GM19452 (cell line): ENCODE measurements around the gene RAPSN.

Experiments
- ATAC-seq: cut with Tn5 transposase; IDR thresholded peaks from one replicate; pipeline ENCODE4 v1.9.1; 2021; ENCODE audit not compliant: unreplicated experiment

The RAPSN gene

DNA sequence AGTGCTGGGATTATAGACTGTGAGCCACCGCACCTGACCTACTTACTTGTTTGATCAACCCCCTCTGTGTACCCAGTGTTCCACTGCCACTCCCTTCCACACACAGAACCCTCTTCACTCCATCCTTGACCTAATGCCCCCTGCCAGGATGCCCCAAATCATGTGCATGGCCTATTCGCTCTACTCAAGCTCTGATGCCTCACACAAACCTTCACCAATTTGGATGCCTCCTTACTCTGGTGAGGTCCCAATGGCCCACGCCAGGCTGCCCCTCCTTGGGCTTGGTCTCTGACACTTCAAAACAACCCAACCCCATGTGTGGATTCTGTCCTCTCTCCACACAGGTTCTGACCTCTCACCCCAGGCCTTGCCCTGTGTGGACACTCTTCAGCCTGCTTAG, 13.2 kb downstream of the RAPSN start:
- ATAC-seq, result no peak

DNA sequence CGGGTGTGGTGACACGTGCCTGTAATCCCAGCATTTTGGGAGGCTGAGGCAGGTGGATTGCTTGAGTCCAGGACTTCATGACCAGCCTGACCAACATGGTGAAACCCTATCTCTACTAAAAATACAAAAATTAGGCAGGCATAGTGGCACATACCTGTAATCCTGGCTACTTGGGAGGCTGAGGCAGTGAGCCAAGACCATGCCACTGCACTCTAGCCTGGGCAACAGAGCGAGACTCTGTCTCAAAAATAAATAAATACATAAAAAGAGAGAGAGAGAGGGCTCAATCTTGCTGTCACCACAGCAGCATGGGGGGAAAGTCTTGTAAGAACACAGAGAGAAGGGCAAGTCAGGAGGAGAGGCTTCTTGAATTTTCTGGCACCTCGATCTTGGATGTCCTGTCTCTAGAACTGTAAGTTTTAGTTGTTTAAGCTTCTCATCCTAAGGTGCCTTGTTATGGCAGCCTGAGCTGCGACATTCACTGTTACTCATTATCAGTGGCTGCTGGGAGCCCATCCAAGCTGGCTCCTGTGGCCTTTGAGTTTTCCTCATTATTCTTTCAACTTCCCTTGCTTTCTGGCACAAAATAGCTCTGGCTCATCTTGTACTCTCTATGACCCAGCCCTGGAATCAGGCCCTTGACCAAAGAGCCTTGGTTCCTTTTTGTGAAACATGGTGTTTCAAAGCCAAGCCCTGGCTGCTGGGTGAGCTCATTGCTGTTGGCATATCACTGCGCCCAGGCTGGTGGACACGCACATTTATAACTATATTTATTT, 14.7 kb downstream of the RAPSN start:
- no peak for ATAC-seq

DNA sequence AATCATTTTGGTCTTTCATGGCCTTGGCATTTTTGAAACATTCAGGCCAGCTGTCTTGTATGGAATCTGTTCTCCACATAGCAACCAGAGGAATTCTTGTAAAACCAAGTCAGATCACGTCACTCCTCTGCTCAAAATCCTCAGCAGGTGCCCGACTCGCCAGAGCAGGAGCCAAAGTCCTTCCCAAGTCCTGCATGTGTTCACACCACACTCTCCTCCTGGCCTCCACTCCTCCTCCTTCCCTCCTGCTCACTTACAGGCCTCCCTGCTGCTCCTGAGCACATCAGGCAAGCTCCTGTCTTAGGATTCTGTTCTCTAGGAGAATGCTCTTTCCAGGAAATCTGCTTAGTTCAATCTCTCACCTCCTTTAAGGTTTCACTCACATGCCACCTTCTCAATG, 15.8 kb downstream of the RAPSN start:
- no peak for ATAC-seq

DNA sequence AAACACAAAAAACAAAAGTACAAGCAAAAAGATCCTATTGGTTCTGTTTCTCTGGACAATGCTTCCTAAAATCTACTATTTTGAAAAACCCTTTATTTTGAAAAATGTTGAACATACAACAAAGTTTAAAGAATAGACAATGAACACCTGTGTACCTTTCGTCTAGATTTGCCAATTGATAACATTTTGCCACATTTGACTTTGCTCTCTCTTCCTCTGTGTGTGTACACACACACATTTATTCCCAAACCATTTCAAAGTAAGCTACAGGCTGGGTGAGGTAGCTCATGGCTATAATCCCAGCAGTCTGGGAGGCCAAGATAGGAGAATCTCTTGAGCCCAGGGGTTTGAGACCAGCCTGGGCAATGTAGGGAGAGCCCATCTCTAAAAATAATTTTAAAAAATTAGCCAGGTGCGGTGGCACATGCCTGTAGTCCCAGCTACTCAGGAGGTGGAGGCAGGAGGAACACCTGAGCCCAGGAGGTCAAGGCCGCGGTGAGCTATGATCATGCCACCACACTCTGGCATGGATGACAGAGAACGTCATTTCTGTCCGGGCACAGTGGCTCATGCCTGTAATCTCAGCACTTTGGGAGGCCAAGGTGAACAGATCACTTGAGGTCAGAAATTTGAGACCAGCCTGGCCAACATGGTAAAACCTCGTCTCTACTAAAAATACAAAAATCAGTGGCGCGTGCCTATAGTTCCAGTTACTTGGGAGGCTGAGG, 17.4 kb downstream of the RAPSN start:
- no peak for ATAC-seq

DNA sequence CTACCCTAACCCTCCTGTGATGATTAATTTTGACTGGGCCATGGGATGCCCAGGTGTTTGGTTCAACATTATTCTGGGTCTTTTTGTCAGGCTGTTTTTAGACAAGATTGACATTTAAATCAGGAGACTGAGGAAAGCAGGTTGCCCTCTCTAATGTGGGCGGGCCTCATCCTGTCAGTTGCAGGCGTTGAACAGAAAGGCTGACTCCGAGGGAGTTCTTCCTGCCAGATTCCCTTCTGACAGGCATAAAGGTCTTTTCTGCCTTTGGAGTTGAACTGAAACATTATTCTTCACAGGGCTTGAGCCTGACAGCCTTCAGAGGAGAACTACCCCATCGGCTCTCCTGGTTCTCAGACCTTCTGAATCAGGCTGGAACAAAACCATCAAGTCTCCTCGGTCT, 18.4 kb downstream of the RAPSN start:
- no peak for ATAC-seq

DNA sequence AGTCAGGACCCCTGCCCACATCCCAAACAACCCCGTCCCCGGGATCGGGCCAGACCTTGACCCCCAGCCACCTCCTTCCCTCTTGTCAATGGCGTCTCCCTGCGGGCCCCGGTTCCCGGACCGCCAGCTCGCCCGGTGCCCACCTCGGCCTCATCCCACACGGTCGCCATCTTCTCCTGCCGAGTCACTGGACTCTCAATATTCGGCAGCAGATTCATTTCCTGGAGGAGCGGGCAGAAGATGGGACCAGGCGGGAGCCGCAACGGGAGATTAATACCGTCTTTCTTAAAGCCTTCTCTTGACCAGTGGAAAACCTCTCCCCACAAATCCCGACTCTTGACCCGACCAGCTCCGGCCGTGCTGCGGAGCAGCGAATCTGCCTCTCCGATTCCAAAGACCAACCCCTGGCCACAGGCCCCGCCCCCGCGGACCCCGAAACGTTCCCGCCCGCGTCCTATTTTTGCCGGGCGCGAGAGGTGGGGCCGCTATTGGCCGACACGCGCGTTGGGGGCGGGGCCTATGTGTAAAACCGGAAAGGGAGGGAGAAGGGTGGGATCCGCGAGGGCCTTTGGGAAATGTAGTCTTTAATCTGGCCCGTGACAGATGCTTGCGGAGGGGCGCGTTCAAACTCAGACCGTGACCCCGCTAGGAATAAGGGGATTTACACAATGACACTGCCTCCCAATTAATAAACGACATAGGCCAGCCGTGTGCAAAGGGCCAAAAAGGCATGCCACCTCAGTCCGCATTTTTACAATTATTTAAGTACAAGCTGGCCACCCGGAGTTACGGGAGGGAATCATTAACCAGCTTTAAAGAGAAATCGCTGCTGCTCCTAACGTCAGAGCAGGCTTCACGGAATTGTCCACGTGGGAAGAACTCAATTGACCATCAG, 22.6 kb downstream of the RAPSN start, which contains the start of gene PSMC3:
PSMC3 (minus strand) TSS at position 378 of the 895 bp plus-strand sequence; CDS start at position 218, 160 bp downstream.
- ATAC-seq, result peak; percentile 90

DNA sequence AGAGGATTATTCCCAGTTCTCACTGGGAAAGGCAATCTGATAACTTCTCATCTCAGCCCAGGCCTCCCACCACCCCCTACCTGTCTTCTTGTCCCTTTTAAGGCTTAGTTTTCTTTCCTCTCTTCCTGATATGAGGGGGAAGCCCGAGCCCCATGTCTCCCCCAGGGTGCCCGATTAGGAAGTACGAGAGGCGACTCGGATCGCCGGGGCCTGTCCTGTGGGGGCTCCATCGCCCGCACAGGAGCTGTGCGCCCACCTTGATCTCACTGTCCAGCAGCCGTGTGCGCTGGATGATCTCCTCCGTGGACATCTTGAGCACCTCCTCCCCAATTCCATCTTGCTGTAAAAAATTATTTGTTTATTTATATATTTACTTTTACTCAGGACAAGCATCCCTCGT, 23.3 kb downstream of the RAPSN start:
- ATAC-seq, result no peak

DNA sequence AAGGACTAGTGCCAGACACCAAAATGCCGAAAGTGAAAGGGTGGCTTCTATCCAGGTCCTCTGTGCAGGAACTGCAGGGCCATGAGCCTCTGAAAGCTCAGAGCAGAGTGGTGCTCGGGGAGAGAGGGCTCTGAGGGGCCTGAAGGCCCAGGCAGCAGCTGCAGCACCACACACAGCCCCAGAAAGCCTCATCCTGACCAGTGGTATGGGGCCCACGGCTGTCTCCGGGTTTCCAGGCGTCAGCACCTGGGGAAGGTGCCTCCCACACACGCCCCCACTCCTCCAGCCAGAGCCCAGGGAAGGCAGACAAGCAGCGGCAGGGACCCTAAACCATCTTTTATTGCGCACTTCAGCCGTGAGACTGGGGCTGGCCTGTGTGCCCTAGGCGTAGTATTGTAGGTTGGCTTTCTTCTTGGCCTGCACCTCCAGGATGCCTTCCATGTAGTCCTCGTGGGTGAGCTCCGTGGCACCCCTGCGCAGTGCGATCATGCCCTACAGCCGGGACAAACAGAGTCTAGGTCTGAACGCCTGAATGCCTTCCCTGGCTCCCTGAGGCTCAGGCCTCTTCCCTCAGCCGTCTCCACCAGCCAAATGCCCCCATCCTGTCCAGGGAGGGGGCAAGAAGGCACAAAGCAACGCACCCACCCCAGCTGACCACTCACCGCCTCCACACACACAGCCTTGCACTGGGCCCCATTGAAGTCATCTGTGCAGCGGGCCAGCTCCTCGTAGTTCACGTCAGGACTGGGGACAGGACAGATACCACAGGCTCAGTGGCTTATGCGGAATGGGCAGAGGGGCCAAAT, 30.3 kb downstream of the RAPSN start:
- no peak for ATAC-seq

DNA sequence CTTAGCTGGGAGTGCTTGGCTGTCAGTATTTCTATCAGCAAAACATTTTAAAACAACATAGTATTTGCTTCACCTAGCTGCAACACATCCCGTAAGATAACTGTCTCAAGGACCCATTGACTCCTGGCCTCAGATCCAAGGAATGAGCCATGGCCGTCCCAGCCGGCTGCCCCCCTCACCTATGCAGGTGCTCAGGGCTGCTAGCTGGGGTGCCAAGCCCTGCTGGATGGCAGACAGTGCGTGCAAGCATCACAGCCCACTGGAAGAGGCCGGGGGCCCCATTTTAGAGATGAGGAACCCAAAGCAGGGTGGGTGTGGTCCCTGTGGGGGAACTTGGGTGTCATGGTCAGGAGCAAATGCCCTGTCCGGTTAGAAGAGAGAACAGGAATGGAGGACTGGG, 31.2 kb downstream of the RAPSN start:
- ATAC-seq, result no peak

DNA sequence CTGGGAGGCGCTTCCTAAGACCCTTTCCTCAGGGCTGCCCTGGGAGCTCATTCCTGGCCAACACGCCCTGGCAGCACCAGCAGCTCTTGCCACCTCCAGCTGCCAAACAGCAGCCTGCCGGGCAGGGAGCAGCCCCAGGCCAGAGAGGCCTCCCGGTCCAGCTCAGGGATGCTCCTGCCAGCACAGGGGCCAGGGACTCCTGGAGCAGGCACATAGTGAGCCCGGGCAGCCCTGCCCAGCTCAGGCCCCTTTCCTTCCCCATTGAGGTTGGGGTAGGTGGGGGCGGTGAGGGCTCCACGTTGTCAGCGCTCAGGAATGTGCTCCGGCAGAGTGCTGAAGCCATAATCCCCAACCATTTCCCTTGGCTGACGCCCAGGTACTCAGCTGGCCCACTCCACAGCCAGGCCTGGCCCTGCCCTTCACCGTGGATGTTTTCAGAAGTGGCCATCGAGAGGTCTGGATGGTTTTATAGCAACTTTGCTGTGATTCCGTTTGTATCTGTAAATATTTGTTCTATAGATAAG, 32.9 kb downstream of the RAPSN start:
- ATAC-seq, result no peak

DNA sequence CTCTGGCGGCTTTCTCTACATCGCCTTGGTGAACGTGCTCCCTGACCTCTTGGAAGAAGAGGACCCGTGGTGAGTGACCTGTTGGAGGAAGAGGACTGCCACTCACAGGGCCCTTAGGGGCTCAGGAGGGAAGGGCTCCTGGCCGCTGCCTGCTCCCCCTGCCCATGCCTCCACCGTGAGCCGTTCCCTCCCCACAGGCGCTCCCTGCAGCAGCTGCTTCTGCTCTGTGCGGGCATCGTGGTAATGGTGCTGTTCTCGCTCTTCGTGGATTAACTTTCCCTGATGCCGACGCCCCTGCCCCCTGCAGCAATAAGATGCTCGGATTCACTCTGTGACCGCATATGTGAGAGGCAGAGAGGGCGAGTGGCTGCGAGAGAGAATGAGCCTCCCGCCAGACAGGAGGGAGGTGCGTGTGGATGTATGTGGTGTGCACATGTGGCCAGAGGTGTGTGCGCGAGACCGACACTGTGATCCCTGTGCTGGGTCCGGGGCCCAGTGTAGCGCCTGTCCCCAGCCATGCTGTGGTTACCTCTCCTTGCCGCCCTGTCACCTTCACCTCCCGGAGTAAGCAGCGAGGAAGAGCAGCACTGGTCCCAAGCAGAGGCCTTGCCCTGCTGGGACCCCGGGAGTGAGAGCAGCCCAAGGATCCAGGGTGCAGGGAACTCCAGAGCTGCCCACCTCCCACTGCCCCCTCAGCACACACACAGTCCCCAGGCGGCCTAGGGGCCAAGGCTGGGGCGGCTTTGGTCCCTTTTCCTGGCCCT, 33.7 kb downstream of the RAPSN start:
- no peak for ATAC-seq

DNA sequence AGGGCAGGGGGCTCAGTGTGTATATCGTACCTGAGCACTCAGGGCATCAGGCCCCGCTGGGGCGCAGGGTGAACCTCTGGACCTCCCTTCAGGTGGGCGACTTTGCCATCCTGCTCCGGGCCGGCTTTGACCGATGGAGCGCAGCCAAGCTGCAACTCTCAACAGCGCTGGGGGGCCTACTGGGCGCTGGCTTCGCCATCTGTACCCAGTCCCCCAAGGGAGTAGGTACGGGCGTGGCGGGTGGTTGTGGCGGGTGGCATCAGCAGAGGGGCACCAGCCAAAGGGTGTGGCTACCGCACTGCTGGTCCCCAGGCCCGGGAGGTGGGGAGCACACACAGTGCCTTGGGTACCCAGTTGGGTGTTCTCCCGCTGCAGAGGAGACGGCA, 34.3 kb downstream of the RAPSN start:
- ATAC-seq, result no peak

DNA sequence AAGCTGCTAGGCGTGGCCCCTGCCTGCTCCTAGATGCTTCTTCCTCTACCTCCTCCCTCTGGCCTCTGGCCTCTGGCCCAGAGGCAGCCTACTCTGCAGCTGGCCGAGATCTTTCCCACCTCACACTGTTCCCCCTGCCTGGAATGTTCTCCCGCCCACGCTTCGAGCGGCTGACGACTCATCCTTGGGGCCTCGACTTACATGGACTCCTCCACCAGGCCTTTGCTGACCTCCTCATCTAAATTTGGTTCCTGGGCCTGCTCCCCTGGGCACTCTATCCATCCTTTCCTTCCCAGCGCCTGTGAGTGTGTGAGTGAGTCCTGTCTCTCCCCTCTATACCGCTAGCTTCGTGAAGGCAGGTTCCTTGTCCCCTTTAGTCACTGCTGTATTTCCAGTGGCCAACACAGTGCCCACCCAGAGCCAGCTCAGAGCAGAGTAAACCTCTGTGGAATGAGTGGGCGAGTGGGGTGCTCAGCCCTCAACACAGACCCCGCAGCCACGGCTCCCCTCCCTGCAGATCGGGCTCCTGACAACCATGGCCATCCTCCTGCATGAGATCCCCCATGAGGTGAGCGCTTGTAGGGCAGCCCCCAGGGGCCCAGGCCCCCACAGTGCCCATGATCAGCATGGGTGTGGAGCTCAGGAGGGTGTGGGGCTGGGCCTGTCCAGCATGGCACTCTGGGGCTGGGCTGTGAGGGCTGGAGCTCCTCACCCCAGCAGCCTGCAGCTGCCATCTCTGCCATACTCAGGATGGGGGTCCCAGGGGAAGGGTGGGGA, 34.8 kb downstream of the RAPSN start:
- ATAC-seq, result no peak

DNA sequence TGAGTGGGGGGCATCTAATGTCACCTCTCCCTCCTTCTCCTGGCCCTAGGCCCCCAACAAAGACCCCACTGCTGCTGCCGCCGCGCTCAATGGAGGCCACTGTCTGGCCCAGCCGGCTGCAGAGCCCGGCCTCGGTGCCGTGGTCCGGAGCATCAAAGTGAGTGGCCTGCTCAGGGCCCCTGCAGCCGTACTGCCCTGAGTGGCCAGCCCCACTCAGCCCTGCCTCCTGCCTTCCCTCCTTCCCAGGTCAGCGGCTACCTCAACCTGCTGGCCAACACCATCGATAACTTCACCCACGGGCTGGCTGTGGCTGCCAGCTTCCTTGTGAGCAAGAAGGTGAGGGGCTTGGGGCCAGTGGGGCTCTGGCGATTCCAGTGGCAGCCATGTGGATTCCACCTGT, 35.6 kb downstream of the RAPSN start:
- ATAC-seq, result no peak

DNA sequence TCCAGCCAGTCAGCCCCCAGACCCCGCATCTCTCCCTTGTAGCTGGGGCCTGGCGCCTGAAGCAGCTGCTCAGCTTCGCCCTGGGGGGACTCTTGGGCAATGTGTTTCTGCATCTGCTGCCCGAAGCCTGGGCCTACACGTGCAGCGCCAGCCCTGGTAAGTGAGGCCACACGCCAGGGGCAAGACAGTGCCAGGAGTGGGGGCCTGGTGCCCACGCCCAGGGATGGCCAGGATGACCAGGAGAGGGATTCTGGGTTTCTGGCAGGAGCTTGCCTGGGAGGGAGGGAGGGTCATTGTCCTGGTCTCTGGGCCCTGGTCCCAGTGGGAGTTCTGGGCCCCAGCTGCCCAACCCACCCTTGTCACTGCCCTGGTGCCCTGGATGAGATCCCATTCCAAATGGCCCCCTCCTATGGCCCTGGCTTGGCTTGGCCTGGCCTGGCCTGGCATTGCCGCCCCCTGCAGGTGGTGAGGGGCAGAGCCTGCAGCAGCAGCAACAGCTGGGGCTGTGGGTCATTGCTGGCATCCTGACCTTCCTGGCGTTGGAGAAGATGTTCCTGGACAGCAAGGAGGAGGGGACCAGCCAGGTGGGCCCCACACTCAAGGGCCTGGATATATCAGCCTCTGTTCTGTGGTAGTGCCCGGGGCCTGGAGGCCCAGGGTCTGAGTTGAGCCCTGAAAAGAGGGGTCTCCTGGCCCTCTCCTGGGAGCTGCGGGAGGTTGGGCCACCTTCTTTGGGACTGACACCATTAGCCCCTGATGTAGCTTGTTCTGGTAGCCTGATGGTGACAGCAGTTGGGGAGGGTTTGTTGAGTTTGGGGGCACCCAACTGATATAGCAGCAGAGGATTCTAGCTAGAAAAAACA, 36.8 kb downstream of the RAPSN start:
- ATAC-seq, result no peak

DNA sequence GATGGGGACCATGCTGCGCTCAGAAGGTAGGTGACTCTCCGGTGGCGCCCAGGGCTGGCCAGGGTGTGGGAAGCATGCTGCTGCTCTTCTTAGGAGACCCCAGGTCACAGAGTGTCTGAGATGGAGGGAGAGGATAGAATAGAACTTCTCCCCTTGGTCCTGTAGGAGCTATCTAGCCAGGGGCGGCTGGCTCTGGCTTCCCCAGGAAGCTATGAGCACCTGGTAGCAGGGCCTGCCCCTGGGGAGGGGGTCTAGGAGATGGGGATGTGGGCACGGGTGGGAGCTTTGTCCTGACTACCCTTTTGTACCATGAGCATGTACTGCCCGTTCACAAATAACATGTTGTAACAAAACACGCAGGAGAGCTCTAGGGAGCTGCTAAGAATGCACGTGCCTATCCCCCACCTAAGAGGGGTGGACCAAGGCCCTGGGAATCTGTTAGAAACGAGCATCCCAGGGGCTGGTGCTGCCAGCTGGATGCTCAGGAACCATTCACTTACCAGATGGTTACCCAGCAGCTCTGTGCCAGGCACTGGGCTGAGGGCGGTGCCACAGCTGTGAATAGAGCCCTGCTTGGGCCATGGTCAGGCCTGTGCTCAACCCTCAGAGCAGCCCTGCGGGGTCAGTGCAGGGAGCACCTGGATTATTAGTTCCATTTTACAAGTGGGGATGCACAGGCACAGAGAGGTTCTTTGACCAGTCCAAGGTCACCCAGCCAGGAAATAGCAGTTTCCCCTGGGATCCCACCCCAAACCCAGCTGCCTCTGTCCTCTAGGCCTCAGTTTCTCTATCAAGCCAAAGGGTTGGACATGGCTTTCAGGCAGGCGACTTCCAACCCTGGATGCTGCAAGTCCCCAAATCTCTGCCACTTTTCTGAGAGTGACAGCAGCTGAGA, 38.3 kb downstream of the RAPSN start:
- no peak for ATAC-seq
